Measurements from ENCODE around the gene COPZ2. TPM values are rescaled to one million over a fixed set of nuclear protein-coding genes. Genes with fewer than 3 reads are reported as not detected.

Gene COPZ2
- total and polyA plus RNA-seq, 9 of the 15 experiments (the other 6 are each of a cell fraction or from before 2014, with no cell fraction given) = 0.22 to 0.49 TPM; not detected in 7

DNA sequence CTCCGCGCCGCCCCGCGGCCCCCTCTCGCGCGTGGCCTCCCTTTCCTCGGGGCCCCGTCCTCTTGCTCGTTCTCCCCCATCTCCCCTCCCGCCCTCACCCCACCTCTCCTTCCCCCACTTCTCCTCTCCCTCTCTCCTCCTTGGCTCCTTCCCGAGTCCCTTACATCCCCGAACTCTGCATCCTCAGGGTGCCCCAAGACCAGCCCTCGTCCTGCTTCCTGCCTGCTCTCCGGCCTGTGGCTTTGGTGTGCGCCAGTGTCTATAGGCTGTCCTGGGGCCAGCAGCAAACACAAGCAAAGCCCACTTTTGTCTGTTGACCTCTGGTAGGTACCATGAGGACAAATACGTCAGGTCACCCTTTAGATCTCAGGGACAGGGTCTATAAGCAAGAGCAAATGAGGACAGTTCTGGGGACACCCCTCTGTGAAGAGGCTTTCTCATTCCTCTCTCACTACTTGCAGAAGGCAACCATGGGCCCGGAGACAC, 284 bp upstream of the COPZ2 start:
- Histone ChIP-seq H4K20me1 (replicated peaks; ENCODE audit: control insufficient read depth, insufficient read depth, low read length) (no peaks in the 10 kb centered on the region), H3K4me1 (replicated peaks in 1 of 2; ENCODE audit: control insufficient read depth in 2 of 2, insufficient read depth in 2 of 2, low read length in 2 of 2) (peaks cover 7 to 11% of the 10 kb centered on the region in 2 experiments; a peak in 4 of 5 replicates), H2AFZ (ENCODE audit: low read depth, low read length) (0 out of 2 replicates have a peak overlapping the region, but pooled peaks have one; percentile 14), H3K9ac (ENCODE audit: insufficient read depth in 1 of 2, low read depth in 2 of 2, low read length in 2 of 2) (no peak overlapping the region), H3K27ac (ENCODE audit: extremely low read depth, low read depth, low read length) (no peak overlapping the region), H3K9me1 (ENCODE audit: control insufficient read depth, insufficient read depth, low read length) (no peaks in the 10 kb centered on the region), H3K4me3 (no peak overlapping the region), H3K9me3 (replicated peaks; ENCODE audit: control insufficient read depth, insufficient read depth, low read depth, low read length) (no peaks in the 10 kb centered on the region), H3K27me3 (ENCODE audit: control insufficient read depth in 2 of 2, insufficient read depth in 2 of 2, low read length in 2 of 2) (no peaks in the 10 kb centered on the region), H3K79me2 (ENCODE audit: control insufficient read depth, insufficient read depth, low read length) (no peaks in the 10 kb centered on the region), H3K36me3 (ENCODE audit: control insufficient read depth, insufficient read depth, low read length) (no peaks in the 10 kb centered on the region), H3K4me2 (ENCODE audit: insufficient read depth, low read length) (no peak overlapping the region)
- in situ Hi-C loops (cut with MboI) = loop anchor here (10.0 kb wide), 1 partner anchor 587 kb away; the partner anchor contains the start of gene HOXB9
- ATAC-seq (no peak), FAIRE-seq (no peak), DNase-seq (ENCODE audit: extremely low read depth in 1 of 4, low spot score in 3 of 4) (no peak)
- TF ChIP-seq, protein P1, sequence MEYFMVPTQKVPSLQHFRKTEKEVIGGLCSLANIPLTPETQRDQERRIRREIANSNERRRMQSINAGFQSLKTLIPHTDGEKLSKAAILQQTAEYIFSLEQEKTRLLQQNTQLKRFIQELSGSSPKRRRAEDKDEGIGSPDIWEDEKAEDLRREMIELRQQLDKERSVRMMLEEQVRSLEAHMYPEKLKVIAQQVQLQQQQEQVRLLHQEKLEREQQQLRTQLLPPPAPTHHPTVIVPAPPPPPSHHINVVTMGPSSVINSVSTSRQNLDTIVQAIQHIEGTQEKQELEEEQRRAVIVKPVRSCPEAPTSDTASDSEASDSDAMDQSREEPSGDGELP (CRISPR knock-in tag; IDR thresholded peaks at IDR 0.05; ENCODE audit: borderline replicate concordance) = no peak
- TF ChIP-seq ELF4 (CRISPR knock-in tag; IDR thresholded peaks at IDR 0.05) (no peak), ZNF584 (CRISPR knock-in tag; IDR thresholded peaks at IDR 0.05; ENCODE audit: low read depth) (no peak), SIRT6 (IDR thresholded peaks at IDR 0.05; ENCODE audit: low read depth, low read length) (no peak), CBX1 (IDR thresholded peaks at IDR 0.05; ENCODE audit: low read depth) (no peak)
- TF ChIP-seq, protein P2, sequence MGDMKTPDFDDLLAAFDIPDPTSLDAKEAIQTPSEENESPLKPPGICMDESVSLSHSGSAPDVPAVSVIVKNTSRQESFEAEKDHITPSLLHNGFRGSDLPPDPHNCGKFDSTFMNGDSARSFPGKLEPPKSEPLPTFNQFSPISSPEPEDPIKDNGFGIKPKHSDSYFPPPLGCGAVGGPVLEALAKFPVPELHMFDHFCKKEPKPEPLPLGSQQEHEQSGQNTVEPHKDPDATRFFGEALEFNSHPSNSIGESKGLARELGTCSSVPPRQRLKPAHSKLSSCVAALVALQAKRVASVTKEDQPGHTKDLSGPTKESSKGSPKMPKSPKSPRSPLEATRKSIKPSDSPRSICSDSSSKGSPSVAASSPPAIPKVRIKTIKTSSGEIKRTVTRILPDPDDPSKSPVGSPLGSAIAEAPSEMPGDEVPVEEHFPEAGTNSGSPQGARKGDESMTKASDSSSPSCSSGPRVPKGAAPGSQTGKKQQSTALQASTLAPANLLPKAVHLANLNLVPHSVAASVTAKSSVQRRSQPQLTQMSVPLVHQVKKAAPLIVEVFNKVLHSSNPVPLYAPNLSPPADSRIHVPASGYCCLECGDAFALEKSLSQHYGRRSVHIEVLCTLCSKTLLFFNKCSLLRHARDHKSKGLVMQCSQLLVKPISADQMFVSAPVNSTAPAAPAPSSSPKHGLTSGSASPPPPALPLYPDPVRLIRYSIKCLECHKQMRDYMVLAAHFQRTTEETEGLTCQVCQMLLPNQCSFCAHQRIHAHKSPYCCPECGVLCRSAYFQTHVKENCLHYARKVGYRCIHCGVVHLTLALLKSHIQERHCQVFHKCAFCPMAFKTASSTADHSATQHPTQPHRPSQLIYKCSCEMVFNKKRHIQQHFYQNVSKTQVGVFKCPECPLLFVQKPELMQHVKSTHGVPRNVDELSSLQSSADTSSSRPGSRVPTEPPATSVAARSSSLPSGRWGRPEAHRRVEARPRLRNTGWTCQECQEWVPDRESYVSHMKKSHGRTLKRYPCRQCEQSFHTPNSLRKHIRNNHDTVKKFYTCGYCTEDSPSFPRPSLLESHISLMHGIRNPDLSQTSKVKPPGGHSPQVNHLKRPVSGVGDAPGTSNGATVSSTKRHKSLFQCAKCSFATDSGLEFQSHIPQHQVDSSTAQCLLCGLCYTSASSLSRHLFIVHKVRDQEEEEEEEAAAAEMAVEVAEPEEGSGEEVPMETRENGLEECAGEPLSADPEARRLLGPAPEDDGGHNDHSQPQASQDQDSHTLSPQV (IDR thresholded peaks at IDR 0.05) = no peak
- TF ChIP-seq, protein P3, sequence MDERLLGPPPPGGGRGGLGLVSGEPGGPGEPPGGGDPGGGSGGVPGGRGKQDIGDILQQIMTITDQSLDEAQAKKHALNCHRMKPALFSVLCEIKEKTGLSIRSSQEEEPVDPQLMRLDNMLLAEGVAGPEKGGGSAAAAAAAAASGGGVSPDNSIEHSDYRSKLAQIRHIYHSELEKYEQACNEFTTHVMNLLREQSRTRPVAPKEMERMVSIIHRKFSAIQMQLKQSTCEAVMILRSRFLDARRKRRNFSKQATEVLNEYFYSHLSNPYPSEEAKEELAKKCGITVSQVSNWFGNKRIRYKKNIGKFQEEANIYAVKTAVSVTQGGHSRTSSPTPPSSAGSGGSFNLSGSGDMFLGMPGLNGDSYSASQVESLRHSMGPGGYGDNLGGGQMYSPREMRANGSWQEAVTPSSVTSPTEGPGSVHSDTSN (CRISPR knock-in tag; IDR thresholded peaks at IDR 0.05; ENCODE audit: low read depth) = no peak
- TF ChIP-seq, protein P3 (tag; conservative IDR thresholded peaks at IDR 0.05; ENCODE audit: low read depth) = no peak
- POLR2A ChIA-PET = interaction anchor here (0.8 to 1.0 kb wide), 2 partner anchors 11 to 19 kb away, joined by 3 to 6 read pairs; partner anchors contain the start of gene NFE2L1
- BruUV-seq (replicated peaks) = no TSS peak
- 69% methylated on average over 6 of the region's 19 CpGs for WGBS (ENCODE audit: insufficient coverage, low coverage, missing lambda C conversion rate)
- CTCF ChIA-PET (ENCODE audit: low intra/inter-chr PET ratio) = interaction anchor here (0.6 kb wide), 1 partner anchor 37 kb away, joined by 3 read pairs; no protein-coding TSS in a partner anchor
- intact Hi-C loops (cut with micrococcal nuclease) = no loop called here

Data from K562 (cell line).